Ascending aorta (tissue), 2 donors: ENCODE results near the gene NCS1. TPM values are rescaled to one million over a fixed set of nuclear protein-coding genes. Genes with fewer than 3 reads are reported as not detected.

Experiments used
- DNase-seq, 2 donors: peaks; one replicate each; pipeline ENCODE4 v3.0.0-alpha.2; 2019; ENCODE audit warnings: low spot score in 2 of 2
- H3K27ac ChIP-seq, 2 donors: fragments of 200-600 bp; sonication (generic); one replicate each; pipeline ENCODE4 v1.5.1; 2016 to 2017; ENCODE audit warnings: mild to moderate bottlenecking in 1 of 2
- H3K27me3 ChIP-seq: fragments of 200-600 bp; sonication (generic); one replicate; pipeline ENCODE4 v1.5.1; 2017
- H3K36me3 ChIP-seq, 2 donors: fragments of 200-600 bp; sonication (generic); one replicate each; pipeline ENCODE4 v1.5.1; 2016
- H3K4me1 ChIP-seq, 2 donors: fragments of 200-600 bp; sonication (generic); one replicate each; pipeline ENCODE4 v1.5.1; 2016 to 2017; ENCODE audit warnings: mild to moderate bottlenecking in 1 of 2
- H3K4me3 ChIP-seq, 2 donors: fragments of 200-600 bp; sonication (generic); one replicate each; pipeline ENCODE4 v1.5.1; 2016 to 2017; ENCODE audit warnings: mild to moderate bottlenecking in 1 of 2
- H3K9me3 ChIP-seq, 2 donors: fragments of 200-600 bp; sonication (generic); one replicate each; pipeline ENCODE4 v1.5.1; 2016
- CTCF ChIP-seq, 3 experiments: fragments of 200-600 bp in 2 of 3; fragments of 450-650 bp in 1 of 3; sonication (generic) in 2 of 3; IDR thresholded peaks; one replicate each; pipeline ENCODE4 v1.5.1; 2016 to 2019; ENCODE audit warnings: antibody characterized with exemption in 3 of 3, mild to moderate bottlenecking in 1 of 3, moderate library complexity in 1 of 3
- intact Hi-C: fragments of 100-400 bp; cut with DNase I; formaldehyde crosslinking; loops from one replicate; pipeline ENCODE4 v1.15.1; 2023
- total RNA-seq: library from RNA; depleted of rRNA; stranded (reverse); fragments of >200 nt; gene quantifications from one replicate; pipeline ENCODE4 v1.1.0, GENCODE V29; 2016

Gene NCS1
- total RNA-seq, 1 donor from 2014 or later = 34.7 TPM

- H3K4me3 ChIP-seq = no peak overlapping the region
- DNase-seq = no peak
- H3K27me3 ChIP-seq = no peaks in the 10 kb centered on the region
- H3K27ac ChIP-seq = no peak overlapping the region
- intact Hi-C loops = no loop called here
- no peak for TF ChIP-seq CTCF (IDR thresholded peaks at IDR 0.05)
- no peaks in the 10 kb centered on the region for H3K4me1 ChIP-seq
- no peaks in the 10 kb centered on the region for H3K9me3 ChIP-seq
- H3K36me3 ChIP-seq = no peaks in the 10 kb centered on the region
These were observed 114.0 kb downstream of the NCS1 start for GRCh38 chr9:130286072-130286770.

Other genes starting within 250 kb of the NCS1 start
- gene FNBP1, start 129.2 kb upstream of the NCS1 start, total RNA-seq = 87.2 TPM
- 37.4 TPM for gene GPR107, start 118.5 kb upstream of the NCS1 start, total RNA-seq
- 7.5 TPM for gene HMCN2, start 93.4 kb downstream of the NCS1 start, total RNA-seq